HG03108 (cell line): Measurements from ENCODE around the gene ART5.
"Not testable (repeated sequence)": the region's sequence is repeated elsewhere in the genome, so short reads cannot be mapped to it uniquely, and the experiment has no call there.

Experiments
- ATAC-seq: cut with Tn5 transposase; IDR thresholded peaks from one replicate; pipeline ENCODE4 v1.9.1; 2021; ENCODE audit warnings: moderate library complexity; ENCODE audit not compliant: unreplicated experiment

Gene ART5

DNA sequence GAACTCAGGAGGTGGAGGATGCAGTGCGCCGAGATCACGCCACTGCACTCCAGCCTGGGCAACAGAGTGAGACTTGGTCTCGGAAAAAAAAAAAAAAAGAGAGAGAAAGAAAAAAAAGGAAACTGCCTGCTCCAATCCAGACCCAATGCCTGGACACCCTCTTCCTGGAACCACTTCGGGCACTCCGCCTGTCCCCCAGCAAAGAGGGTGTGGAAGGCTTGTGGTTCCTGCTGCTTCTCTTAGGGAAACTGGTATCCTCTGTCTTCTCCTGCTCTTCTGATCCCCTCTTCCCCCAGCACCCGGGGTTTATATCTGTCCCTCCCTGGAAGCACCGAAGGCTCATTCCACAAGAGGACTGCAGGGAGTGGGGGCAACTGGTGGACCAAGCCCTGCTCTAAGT is 16.5 kb upstream of the ART5 start:
- no peak for ATAC-seq

DNA sequence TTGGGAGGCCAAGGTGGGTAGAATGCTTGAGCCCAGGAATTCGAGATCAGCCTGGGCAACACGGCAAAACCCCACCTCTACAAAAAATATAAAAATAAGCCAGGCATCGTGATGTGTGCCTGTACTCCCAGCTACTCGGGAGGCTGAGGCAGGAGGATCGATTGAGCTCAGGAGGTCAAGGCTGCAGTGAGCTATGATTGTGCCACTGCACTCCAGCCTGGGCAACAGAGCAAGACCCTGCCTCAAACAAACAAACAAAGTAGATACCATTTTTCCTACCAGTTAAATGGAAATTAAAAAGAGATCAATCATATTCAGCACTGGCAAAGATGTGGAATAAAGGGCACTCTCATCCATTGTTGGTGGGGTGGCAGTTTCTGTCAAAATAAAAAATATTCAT is 15.5 kb upstream of the ART5 start:
- not testable (repeated sequence) for ATAC-seq

- no peak for ATAC-seq
These were observed 13.8 kb upstream of the ART5 start for GRCh38 chr11:3655547-3655946.

GRCh38 chr11:3652514-3652913 is 10.7 kb upstream of the ART5 start:
- ATAC-seq, result not testable (repeated sequence)

DNA sequence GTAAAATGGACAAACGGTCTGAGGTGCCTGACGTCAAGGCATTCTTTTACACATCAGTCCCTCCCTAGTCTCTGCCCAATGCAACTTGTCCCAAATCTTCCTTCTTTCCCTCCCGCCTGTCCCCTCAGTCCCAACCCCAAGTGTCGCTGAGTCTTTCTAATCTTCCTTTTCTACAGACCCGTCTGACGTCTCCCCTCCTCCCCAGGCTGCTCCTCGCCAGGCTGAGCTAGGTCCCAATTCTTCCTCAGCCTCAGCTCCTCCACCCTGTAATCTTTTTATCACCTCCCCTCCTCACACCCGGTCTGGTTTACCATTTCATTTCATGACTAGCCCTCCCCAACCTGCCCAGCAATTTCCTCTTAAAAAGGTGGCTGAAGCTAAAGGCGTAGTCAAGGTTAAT is 7.6 kb upstream of the ART5 start:
- not testable (repeated sequence) for ATAC-seq

- not testable (repeated sequence) for ATAC-seq
These were observed 7.1 kb upstream of the ART5 start for GRCh38 chr11:3648843-3649242.

DNA sequence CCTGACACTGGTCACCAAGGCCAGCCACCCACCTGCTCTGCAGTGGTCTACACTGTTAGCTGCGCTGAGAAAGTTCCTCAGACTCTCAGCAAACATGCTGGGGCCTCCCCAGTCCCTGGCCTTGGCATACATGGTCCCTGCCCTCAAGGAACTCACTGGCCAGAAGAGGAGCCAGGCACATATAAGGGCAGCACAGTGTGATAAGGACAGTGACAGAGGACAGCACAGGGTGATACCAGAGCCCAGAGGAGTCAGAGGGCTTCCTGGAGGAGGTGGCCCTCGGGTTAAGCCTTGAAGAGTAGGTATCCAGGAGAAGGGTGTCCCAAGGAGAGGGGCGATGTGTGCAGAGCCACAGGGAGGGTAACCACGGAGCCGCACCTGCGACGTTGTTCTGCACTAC is 3.8 kb upstream of the ART5 start:
- no peak for ATAC-seq

DNA sequence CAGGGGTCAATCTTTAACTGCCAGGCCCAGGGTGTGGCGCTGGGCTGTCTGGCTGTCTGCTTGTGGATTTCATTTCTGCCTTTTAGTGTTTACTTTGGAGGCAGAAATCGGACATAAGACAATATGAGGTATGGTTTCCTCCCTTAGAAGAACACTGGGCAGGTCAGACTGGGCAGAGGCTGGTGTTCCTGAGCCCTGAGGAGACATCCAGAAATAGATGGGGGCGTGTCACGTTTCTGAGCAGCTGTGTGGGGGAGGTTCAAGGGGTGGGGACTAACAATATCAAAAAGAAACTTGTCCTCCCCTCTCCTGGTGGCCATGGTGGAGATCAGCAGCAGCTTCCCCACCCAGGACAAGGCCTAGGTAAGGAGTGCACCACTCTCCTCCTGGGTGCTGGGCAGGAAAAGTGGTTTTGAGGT is 3.0 kb upstream of the ART5 start, which contains the start of gene ART1:
Gene ART1 (plus strand): TSS at position 312 of the 419 bp plus-strand sequence. CDS start 14,086 bp downstream, outside the sequence.
- no peak for ATAC-seq

DNA sequence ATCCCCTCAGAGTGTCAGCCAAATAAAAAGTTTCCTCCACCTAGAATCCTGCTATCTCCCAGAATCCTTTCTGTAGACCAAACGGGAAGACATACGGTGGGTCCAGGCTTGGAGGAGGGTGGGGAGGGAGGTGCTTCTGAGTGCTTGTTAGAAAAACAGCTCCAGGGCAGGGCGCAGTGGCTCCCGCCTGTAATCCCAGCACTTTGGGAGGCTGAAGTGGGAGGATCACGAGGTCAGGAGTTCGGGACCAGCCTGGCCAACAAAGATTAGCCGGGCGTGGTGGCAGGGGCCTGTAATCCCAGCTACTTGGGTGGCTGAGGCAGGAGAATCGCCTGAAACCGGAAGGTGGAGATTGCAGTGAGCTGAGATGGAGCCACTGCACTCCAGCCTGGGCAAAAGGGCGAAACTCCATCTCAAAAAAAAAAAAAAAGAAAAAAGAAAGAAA is 1.3 kb upstream of the ART5 start:
- ATAC-seq, result not testable (repeated sequence)

DNA sequence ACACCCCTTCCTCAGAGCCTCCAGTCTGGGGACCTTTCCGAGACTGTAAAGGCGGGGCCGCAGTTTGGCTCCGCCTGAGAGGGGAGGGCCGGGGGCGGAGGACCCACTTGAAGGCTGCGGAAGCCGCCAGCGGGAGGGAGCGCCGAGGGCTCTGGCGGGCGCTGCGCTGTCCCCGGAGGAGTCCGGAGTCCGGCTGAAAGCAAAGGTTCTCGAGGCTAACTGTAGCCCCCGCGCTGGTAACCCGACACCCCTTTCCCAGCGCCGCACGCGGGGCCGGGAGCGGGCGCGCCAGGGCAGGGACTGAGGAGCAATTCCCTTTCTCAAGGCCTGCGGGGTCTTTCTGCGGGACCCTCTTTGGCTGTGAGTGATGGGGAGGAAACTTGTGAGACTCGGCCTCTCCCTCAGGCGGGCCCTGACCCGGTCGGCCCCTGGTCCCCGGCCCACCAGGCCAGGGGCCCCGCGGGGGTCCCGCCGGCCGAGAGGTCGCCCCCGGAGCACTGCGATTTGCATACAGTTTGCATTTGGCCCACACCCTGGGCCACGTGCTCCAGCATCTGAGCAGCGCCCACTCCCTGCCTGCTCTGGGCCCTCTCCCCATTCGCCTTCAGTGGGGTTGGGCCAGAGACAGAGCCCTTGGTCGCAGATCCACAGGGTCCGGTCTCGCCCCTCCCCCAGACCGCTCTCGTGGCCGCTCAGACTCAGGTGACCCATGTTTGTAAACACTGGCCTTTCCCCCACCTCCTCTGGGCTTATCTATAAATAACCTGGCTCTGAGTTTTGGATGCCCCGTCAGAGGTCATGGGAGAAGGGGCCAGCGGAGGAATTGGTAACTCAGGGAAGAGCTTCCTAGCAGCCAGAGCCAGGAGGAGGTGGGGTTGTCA is 519 bp upstream of the ART5 start:
- no peak for ATAC-seq

DNA sequence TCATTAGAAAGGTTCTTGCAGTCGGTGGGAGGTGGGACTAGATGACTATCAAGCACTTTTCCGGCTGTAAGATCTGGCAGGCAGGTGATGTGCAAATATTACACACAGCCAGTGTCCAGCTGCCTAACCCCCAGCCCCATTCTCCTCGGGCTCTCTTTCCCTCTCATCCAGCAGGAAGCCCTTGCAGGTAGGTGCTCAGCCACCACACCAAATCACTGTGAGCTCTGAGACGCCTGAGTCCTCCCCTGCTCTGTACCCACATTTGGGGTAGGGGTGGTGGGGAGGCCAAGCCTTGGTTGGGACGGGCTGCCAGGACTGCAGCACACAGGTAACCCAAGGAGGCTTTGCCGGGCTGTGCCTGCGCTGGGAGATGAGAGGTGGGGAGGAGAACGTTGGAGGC is 601 bp downstream of the ART5 start:
- ATAC-seq, result no peak

DNA sequence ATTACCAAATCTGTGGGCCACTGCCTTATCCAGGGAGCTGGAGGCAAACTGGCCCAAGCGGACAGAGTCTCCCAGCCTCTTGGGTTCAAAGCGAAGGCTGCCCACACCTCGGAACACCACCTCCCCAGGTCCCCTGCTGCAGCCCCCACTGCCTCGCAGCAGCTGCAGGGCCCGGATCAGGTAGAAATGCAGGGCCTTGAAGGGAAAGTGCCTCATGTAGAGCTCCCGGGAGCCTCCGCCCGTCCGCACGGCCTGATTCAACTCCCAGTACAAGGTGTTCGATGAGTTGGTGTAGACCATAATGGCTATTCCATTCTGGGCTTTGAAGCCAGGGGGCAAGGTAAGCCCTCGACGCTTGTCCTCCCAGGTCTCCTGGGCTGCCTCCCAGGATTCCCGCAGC is 2.0 kb downstream of the ART5 start:
- no peak for ATAC-seq

DNA sequence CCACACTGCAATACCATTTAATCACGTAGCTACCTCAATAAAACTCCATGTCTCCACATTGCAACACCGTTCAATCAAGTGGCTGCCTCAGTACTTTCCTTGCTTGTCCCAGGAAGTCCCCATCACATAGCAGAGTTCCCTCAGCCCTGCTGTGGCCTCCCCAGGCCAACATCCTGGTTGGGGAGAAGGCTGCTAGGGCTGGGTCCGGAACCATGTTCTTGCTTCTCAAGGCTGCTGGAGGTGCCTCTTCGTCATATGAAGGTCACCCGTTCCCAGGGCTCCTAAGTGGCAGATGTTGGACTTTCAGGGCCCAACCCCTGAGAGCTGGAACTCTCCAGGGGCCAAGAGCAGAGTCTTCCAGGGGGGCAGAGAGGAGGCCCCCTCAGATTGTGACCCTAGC is 3.3 kb downstream of the ART5 start:
- no peak for ATAC-seq

- no peak for ATAC-seq
These were observed 4.6 kb downstream of the ART5 start for GRCh38 chr11:3637201-3637600.

- no peak for ATAC-seq
These were observed 6.0 kb downstream of the ART5 start for GRCh38 chr11:3635641-3636375.

- no peak for ATAC-seq
These were observed 9.6 kb downstream of the ART5 start for GRCh38 chr11:3632070-3632660.

DNA sequence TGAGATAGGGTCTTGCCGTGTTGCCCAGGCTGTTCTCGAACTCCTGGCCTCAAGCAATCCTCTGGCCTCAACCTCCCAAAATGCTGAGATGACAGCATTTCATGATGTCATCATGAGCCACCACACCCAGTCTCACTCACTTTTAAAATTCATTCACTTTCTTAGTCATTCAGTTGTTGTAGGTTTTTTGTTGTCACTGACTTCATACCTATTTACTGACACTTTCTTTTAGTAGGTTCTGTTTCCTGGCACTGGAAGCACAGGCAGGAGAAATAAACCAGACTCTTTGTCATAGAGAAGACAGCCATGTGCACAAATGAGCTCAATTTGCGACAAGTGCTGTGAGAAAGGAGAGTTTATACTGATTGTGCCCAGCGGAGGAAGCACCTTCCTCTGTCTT is 10.5 kb downstream of the ART5 start:
- ATAC-seq, result no peak

DNA sequence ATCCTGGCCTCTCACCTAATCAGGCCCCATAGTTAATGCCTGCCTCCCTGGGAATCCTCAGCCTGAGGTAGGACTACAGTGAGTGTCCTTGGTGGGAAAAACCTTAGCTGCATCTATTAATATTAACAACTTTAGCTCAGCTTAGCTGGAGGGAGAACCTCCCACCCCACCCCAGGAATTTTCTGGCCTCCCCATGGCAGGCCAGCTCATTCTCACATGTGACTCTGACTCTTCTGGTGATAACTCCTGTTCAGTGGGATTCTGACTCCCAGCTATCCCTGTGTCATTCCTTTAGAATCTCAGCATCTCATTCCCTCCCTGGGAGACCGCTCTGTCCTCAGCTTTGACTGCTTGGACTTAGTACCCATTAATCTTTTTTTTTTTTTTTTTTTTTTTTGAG is 14.5 kb downstream of the ART5 start:
- no peak for ATAC-seq

GRCh38 chr11:3626250-3626960 is 15.4 kb downstream of the ART5 start:
- ATAC-seq, result no peak

DNA sequence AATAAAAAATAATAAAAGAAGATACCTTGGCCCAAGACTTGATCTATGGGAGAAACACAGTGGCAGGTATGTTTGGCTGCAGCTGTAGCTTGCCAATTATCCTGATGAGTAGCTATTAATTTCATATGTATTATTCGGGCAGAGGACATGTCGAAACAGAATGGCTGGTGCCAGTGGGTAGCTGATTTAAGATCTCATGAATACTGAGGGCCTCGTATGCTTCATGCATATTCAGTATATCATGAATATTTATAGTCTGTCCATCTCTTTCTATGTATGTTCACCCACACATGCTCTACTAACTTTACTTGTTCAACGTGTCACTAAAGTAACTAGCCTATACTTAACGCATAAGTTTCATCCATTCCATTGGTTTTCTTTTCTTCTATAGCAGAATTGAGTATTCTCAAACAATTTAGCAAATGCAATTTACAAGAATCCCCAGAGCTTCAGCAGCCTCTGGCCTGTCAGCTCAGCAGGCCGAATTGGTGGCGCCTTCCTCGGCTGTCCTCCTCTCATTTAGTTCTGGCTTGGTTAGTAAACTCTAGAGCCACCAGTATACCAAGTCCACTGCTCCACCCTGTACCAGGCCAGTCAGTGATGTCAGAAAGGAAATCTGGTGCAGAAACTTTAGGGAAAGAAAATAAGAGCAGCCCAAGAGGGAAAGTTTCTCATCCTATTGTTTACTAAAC is 17.9 kb downstream of the ART5 start:
- no peak for ATAC-seq
